RPMI7951 (cell line): Measurements from ENCODE around the gene TMEM271. TPM values are rescaled to one million over a fixed set of nuclear protein-coding genes. Genes with fewer than 3 reads are reported as not detected.
"Not testable (repeated sequence)": the region's sequence is repeated elsewhere in the genome, so short reads cannot be mapped to it uniquely, and the experiment has no call there.

Experiments used
- DNase-seq: peaks from one replicate; pipeline ENCODE4 v3.0.0-alpha.2; 2012; ENCODE audit warnings: low read depth
- total RNA-seq: library from RNA; depleted of rRNA; stranded (reverse); fragments of >200 nt; shearing (Covaris generic); gene quantifications from 2 replicates; pipeline ENCODE4 v1.2.3, GENCODE V29; 2014

The TMEM271 gene
- total RNA-seq, 1 experiment from 2014 or later = not detected

GRCh38 chr4:610411-611261 lies 34.5 kb upstream of the TMEM271 start:
- peak; percentile 84 for DNase-seq

- no peak for DNase-seq
Measured at GRCh38 chr4:609400-610050, 33.4 kb upstream of the TMEM271 start.

GRCh38 chr4:608236-608635 lies 32.1 kb upstream of the TMEM271 start:
- DNase-seq = no peak

- no peak for DNase-seq
Measured at GRCh38 chr4:605702-606425, 29.8 kb upstream of the TMEM271 start.

GRCh38 chr4:604131-604530 lies 28.0 kb upstream of the TMEM271 start:
- DNase-seq = no peak

GRCh38 chr4:602559-602942 lies 26.5 kb upstream of the TMEM271 start:
- DNase-seq = no peak

GRCh38 chr4:601612-602558 lies 25.8 kb upstream of the TMEM271 start:
- DNase-seq = no peak

GRCh38 chr4:600850-601515 lies 24.9 kb upstream of the TMEM271 start:
- no peak for DNase-seq

GRCh38 chr4:600166-600565 lies 24.1 kb upstream of the TMEM271 start:
- DNase-seq = no peak

- DNase-seq = no peak
Measured at GRCh38 chr4:598925-599324, 22.8 kb upstream of the TMEM271 start.

GRCh38 chr4:592825-593520 lies 16.9 kb upstream of the TMEM271 start:
- no peak for DNase-seq

- not testable (repeated sequence) for DNase-seq
Measured at GRCh38 chr4:592178-592577, 16.1 kb upstream of the TMEM271 start.

- DNase-seq = no peak
Measured at GRCh38 chr4:590313-590841, 14.3 kb upstream of the TMEM271 start.

- DNase-seq = no peak
Measured at GRCh38 chr4:589219-589963, 13.3 kb upstream of the TMEM271 start.

- DNase-seq = no peak
Measured at GRCh38 chr4:588351-588849, 12.3 kb upstream of the TMEM271 start.

GRCh38 chr4:587671-588350 lies 11.7 kb upstream of the TMEM271 start:
- no peak for DNase-seq

GRCh38 chr4:583820-584219 lies 7.7 kb upstream of the TMEM271 start:
- no peak for DNase-seq

GRCh38 chr4:581753-582361 lies 5.8 kb upstream of the TMEM271 start:
- DNase-seq = peak; percentile 42
